H9 (cell line): ENCODE results near the gene SETD5. TPM values are rescaled to one million over a fixed set of nuclear protein-coding genes. Genes with fewer than 3 reads are reported as not detected.

Experiments used
- DNase-seq: peaks from one replicate; pipeline ENCODE4 v3.0.0-alpha.2; 2017
- H2AFZ ChIP-seq: one replicate; pipeline ENCODE4 v1.6.1; 2013; ENCODE audit warnings: mild to moderate bottlenecking, low read length, control low read depth, moderate library complexity
- H2AK5ac ChIP-seq: 2 replicates; pipeline ENCODE4 v1.6.1; 2013; ENCODE audit warnings: low read length, control low read depth, mixed read lengths; ENCODE audit not compliant: insufficient read length
- H2BK120ac ChIP-seq: one replicate; pipeline ENCODE4 v1.6.1; 2013; ENCODE audit warnings: low read depth, mild to moderate bottlenecking, low read length, control low read depth, inconsistent platforms; ENCODE audit not compliant: poor library complexity, severe bottlenecking
- H2BK12ac ChIP-seq: 2 replicates; pipeline ENCODE4 v1.6.1; 2013; ENCODE audit warnings: low read length, control low read depth, mixed read lengths, low read depth; ENCODE audit not compliant: insufficient read length
- H2BK15ac ChIP-seq: 2 replicates; pipeline ENCODE4 v1.6.1; 2013; ENCODE audit warnings: low read depth, low read length, control low read depth
- H2BK20ac ChIP-seq: one replicate; pipeline ENCODE4 v1.6.1; 2013; ENCODE audit warnings: low read depth, mild to moderate bottlenecking, low read length, control low read depth, inconsistent platforms; ENCODE audit not compliant: poor library complexity, severe bottlenecking
- H2BK5ac ChIP-seq: 2 replicates; pipeline ENCODE4 v1.6.1; 2013; ENCODE audit warnings: low read length, control low read depth, mixed read lengths; ENCODE audit not compliant: insufficient read length
- H3K14ac ChIP-seq: 2 replicates; pipeline ENCODE4 v1.6.1; 2013; ENCODE audit warnings: low read length, control low read depth; ENCODE audit not compliant: insufficient read depth
- H3K18ac ChIP-seq: 2 replicates; pipeline ENCODE4 v1.6.1; 2013; ENCODE audit warnings: low read depth, mild to moderate bottlenecking, mixed read lengths, low read length, control low read depth; ENCODE audit not compliant: insufficient read length
- H3K23ac ChIP-seq: 2 replicates; pipeline ENCODE4 v1.6.1; 2013; ENCODE audit warnings: low read length, control low read depth, mixed read lengths, low read depth; ENCODE audit not compliant: insufficient read length
- H3K23me2 ChIP-seq: 2 replicates; pipeline ENCODE4 v1.6.1; 2013; ENCODE audit warnings: low read depth, mild to moderate bottlenecking, mixed read lengths, low read length, control low read depth; ENCODE audit not compliant: insufficient read length, poor library complexity, severe bottlenecking
- H3K27ac ChIP-seq: 2 replicates; pipeline ENCODE4 v1.5.1; 2013; ENCODE audit warnings: low read length, control low read depth, mixed read lengths, low read depth; ENCODE audit not compliant: insufficient read length
- H3K27me3 ChIP-seq: 2 replicates; pipeline ENCODE4 v1.6.1; 2013; ENCODE audit warnings: low read length, control low read depth, inconsistent platforms; ENCODE audit not compliant: insufficient read depth
- H3K4ac ChIP-seq: 2 replicates; pipeline ENCODE4 v1.6.1; 2013; ENCODE audit warnings: low read depth, mild to moderate bottlenecking, control low read depth, inconsistent platforms, low read length, moderate library complexity
- H3K4me1 ChIP-seq: 2 replicates; pipeline ENCODE4 v1.6.1; 2013; ENCODE audit warnings: low read length, control low read depth, inconsistent platforms; ENCODE audit not compliant: insufficient read depth
- H3K4me2 ChIP-seq: 2 replicates; pipeline ENCODE4 v1.6.1; 2013; ENCODE audit warnings: low read length, control low read depth, mixed read lengths; ENCODE audit not compliant: insufficient read length, insufficient read depth
- H3K56ac ChIP-seq: 2 replicates; pipeline ENCODE4 v1.6.1; 2013; ENCODE audit warnings: low read depth, mild to moderate bottlenecking, mixed read lengths, low read length, control low read depth; ENCODE audit not compliant: insufficient read length
- H3K79me1 ChIP-seq: 2 replicates; pipeline ENCODE4 v1.6.1; 2013; ENCODE audit warnings: low read depth, mild to moderate bottlenecking, moderate library complexity, low read length, control low read depth, inconsistent platforms; ENCODE audit not compliant: insufficient read depth, poor library complexity, severe bottlenecking
- H3K79me2 ChIP-seq: 2 replicates; pipeline ENCODE4 v1.6.1; 2013; ENCODE audit warnings: low read length, control low read depth, inconsistent platforms; ENCODE audit not compliant: insufficient read depth
- H3K9ac ChIP-seq: 2 replicates; pipeline ENCODE4 v1.6.1; 2013; ENCODE audit warnings: low read length, control low read depth, mixed read lengths; ENCODE audit not compliant: insufficient read length; ENCODE audit errors: extremely low read depth
- H3K9me3 ChIP-seq: one replicate; pipeline ENCODE4 v1.6.1; 2013; ENCODE audit warnings: low read depth, low read length, inconsistent platforms; ENCODE audit not compliant: control insufficient read depth
- H3T11ph ChIP-seq: one replicate; pipeline ENCODE4 v1.6.1; 2013; ENCODE audit warnings: mild to moderate bottlenecking, low read length, control low read depth, inconsistent platforms
- H4K20me1 ChIP-seq: one replicate; pipeline ENCODE4 v1.6.1; 2013; ENCODE audit not compliant: control insufficient read depth, insufficient read length, insufficient read depth
- H4K5ac ChIP-seq: 2 replicates; pipeline ENCODE4 v1.6.1; 2013; ENCODE audit warnings: low read depth, mild to moderate bottlenecking, mixed read lengths, low read length, control low read depth; ENCODE audit not compliant: insufficient read length
- H4K8ac ChIP-seq: replicated peaks from 2 replicates; pipeline ENCODE4 v1.6.1; 2013; ENCODE audit warnings: low read length, control low read depth, mixed read lengths, low read depth; ENCODE audit not compliant: insufficient read length
- H4K91ac ChIP-seq: 2 replicates; pipeline ENCODE4 v1.6.1; 2013; ENCODE audit warnings: low read depth, mild to moderate bottlenecking, moderate library complexity, mixed read lengths, low read length, control low read depth; ENCODE audit not compliant: insufficient read length
- H3K27ac Mint-ChIP-seq, 3 experiments: 2 replicates in 2 of 3; 3 replicates in 1 of 3; pipeline ENCODE4 v1.8.0; 2020 to 2021; ENCODE audit warnings: mixed read lengths in 3 of 3, mild to moderate bottlenecking in 1 of 3, moderate library complexity in 1 of 3
- H3K27me3 Mint-ChIP-seq: 2 replicates; pipeline ENCODE4 v1.8.0; 2021; ENCODE audit warnings: low read depth, mild to moderate bottlenecking, moderate library complexity, mixed read lengths
- H3K36me3 Mint-ChIP-seq, 3 experiments: 2 replicates in 2 of 3; 3 replicates in 1 of 3; pipeline ENCODE4 v1.8.0; 2020 to 2021; ENCODE audit warnings: low read depth in 3 of 3, mixed read lengths in 3 of 3; ENCODE audit not compliant: insufficient read depth in 1 of 3
- H3K4me1 Mint-ChIP-seq, 2 experiments: 2 replicates each; pipeline ENCODE4 v1.8.0; 2020; ENCODE audit warnings: mixed read lengths in 2 of 2
- H3K4me3 Mint-ChIP-seq, 2 experiments: 2 replicates in 1 of 2; 3 replicates in 1 of 2; pipeline ENCODE4 v1.8.0; 2020 to 2021; ENCODE audit warnings: mild to moderate bottlenecking in 2 of 2, mixed read lengths in 2 of 2, moderate library complexity in 1 of 2
- H3K9me3 Mint-ChIP-seq, 2 experiments: 2 replicates in 1 of 2; 3 replicates in 1 of 2; pipeline ENCODE4 v1.8.0; 2020; ENCODE audit warnings: mild to moderate bottlenecking in 2 of 2, mixed read lengths in 2 of 2, moderate library complexity in 1 of 2
- WGBS: extraction: QIAGEN DNeasy Blood & Tissue Kit; methylation state at CpG from one replicate; pipeline ENCODE4 v1.1.7; 2013; ENCODE audit warnings: missing lambda C conversion rate, low lambda C conversion rate, mixed read lengths; ENCODE audit not compliant: insufficient read length; ENCODE audit errors: extremely low coverage; 5-methylcytosine and 5-hydroxymethylcytosine counted together
- total RNA-seq: library from RNA; stranded (reverse); gene quantifications from 2 replicates; pipeline ENCODE4 v1.2.1, GENCODE V29; 2021
- TF ChIP-seq, protein P1 (sequence below): fragments of 200-600 bp; sonication (generic); conservative IDR thresholded peaks from 3 replicates; pipeline ENCODE4 v1.8.0; 2021; ENCODE audit warnings: antibody characterized with exemption, mild to moderate bottlenecking

The SETD5 gene
- total RNA-seq, 1 experiment from 2014 or later = 207 TPM

DNA sequence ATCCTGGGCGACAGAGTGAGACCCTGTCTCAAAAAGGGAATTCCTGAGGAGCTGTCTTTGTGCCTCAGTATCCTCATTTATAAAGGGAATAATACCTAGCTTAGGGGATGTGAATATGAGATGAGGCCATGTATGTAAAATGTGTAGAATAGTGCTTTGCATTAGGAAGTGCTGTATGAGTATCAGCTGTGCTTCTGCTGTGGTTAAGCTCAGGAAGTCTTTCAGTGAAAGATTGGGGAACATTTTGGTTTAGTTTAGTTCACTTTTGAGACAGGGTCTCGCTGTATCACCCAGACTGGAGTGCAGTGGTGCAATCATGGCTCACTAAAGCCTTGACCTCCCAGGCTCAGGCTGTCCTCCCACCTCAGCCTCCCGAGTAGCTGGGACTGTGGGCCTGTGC lies 23.9 kb upstream of the SETD5 start:
- Histone ChIP-seq H3K18ac (no peak overlapping the region), H3K4me1 (no peaks in the 10 kb centered on the region), H4K20me1 (no peaks in the 10 kb centered on the region), H3K27me3 (no peaks in the 10 kb centered on the region), H4K91ac (no peak overlapping the region), H2AFZ (no peak overlapping the region), H3T11ph (no peak overlapping the region), H3K79me1 (no peaks in the 10 kb centered on the region), H3K23me2 (no peaks in the 10 kb centered on the region), H3K56ac (no peak overlapping the region), H3K79me2 (no peaks in the 10 kb centered on the region), H3K14ac (no peak overlapping the region), H2BK12ac (no peak overlapping the region), H2BK5ac (no peak overlapping the region), H4K8ac (no peak overlapping the region), H2BK15ac (no peak overlapping the region), H3K23ac (no peak overlapping the region), H3K9me3 (no peaks in the 10 kb centered on the region), H2BK120ac (no peak overlapping the region), H3K4me2 (no peak overlapping the region), H2AK5ac (no peak overlapping the region), H3K4ac (no peak overlapping the region), H3K9ac (no peak overlapping the region), H4K5ac (no peak overlapping the region), H3K27ac (no peak overlapping the region), H2BK20ac (no peak overlapping the region)
- DNase-seq = no peak
- TF ChIP-seq, protein P1, sequence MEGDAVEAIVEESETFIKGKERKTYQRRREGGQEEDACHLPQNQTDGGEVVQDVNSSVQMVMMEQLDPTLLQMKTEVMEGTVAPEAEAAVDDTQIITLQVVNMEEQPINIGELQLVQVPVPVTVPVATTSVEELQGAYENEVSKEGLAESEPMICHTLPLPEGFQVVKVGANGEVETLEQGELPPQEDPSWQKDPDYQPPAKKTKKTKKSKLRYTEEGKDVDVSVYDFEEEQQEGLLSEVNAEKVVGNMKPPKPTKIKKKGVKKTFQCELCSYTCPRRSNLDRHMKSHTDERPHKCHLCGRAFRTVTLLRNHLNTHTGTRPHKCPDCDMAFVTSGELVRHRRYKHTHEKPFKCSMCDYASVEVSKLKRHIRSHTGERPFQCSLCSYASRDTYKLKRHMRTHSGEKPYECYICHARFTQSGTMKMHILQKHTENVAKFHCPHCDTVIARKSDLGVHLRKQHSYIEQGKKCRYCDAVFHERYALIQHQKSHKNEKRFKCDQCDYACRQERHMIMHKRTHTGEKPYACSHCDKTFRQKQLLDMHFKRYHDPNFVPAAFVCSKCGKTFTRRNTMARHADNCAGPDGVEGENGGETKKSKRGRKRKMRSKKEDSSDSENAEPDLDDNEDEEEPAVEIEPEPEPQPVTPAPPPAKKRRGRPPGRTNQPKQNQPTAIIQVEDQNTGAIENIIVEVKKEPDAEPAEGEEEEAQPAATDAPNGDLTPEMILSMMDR = no peak
- peaks cover 29 to 85% (median 75%) of the 10 kb centered on the region in 3 experiments; a peak in 6 of 7 replicates for H3K36me3 Mint-ChIP-seq
- H3K9me3 Mint-ChIP-seq = no peaks in the 10 kb centered on the region
- H3K27ac Mint-ChIP-seq = no peak overlapping the region
- H3K27me3 Mint-ChIP-seq = no peaks in the 10 kb centered on the region
- H3K4me3 Mint-ChIP-seq = no peak overlapping the region
- H3K4me1 Mint-ChIP-seq = no peaks in the 10 kb centered on the region
- no CpG with 5 or more reads among the region's 3 CpGs for WGBS
